Stimulated activated CD4-positive, alpha-beta T cell treated with anti-CD3 and anti-CD28 coated beads, Interleukin-2, amount 100 ng/mL, for 4 hours (primary cell): ENCODE measurements around the gene ZNF423.

ENCODE experiments used
- DNase-seq: peaks from one replicate; pipeline ENCODE4 v3.0.0-alpha.2; 2020; ENCODE audit warnings: low read depth

ZNF423 gene

GRCh38 chr16:49622421-49623402, 233.2 kb downstream of the ZNF423 start:
- DNase-seq: no peak

- DNase-seq: no peak
Observed at GRCh38 chr16:49622084-49622390, 233.9 kb downstream of the ZNF423 start.

GRCh38 chr16:49621241-49622083, 234.4 kb downstream of the ZNF423 start:
- DNase-seq: no peak

GRCh38 chr16:49620869-49621240, 235.1 kb downstream of the ZNF423 start:
- no peak for DNase-seq

- DNase-seq: no peak
Observed at GRCh38 chr16:49620158-49620868, 235.6 kb downstream of the ZNF423 start.

- no peak for DNase-seq
Observed at GRCh38 chr16:49619811-49620157, 236.1 kb downstream of the ZNF423 start.

GRCh38 chr16:49618955-49619354, 237.0 kb downstream of the ZNF423 start:
- DNase-seq: no peak

- DNase-seq: no peak
Observed at GRCh38 chr16:49617710-49618330, 238.1 kb downstream of the ZNF423 start.

- no peak for DNase-seq
Observed at GRCh38 chr16:49617016-49617629, 238.8 kb downstream of the ZNF423 start.

GRCh38 chr16:49615576-49615975, 240.3 kb downstream of the ZNF423 start:
- DNase-seq: no peak

- DNase-seq: no peak
Observed at GRCh38 chr16:49610983-49611382, 244.9 kb downstream of the ZNF423 start.

GRCh38 chr16:49608779-49609178, 247.1 kb downstream of the ZNF423 start:
- no peak for DNase-seq

- no peak for DNase-seq
Observed at GRCh38 chr16:49608098-49608497, 247.8 kb downstream of the ZNF423 start.

GRCh38 chr16:49605536-49606254, 250.2 kb downstream of the ZNF423 start:
- no peak for DNase-seq

GRCh38 chr16:49604602-49605001, 251.3 kb downstream of the ZNF423 start:
- DNase-seq: no peak

GRCh38 chr16:49603956-49604355, 252.0 kb downstream of the ZNF423 start:
- DNase-seq: no peak

GRCh38 chr16:49602976-49603310, 253.0 kb downstream of the ZNF423 start:
- no peak for DNase-seq

- no peak for DNase-seq
Observed at GRCh38 chr16:49602201-49602975, 253.5 kb downstream of the ZNF423 start.

GRCh38 chr16:49601576-49601975, 254.3 kb downstream of the ZNF423 start:
- no peak for DNase-seq

GRCh38 chr16:49600976-49601375, 254.9 kb downstream of the ZNF423 start:
- no peak for DNase-seq
